ENCODE data around the gene NTN5.
"Not testable (repeated sequence)": the region's sequence is repeated elsewhere in the genome, so short reads cannot be mapped to it uniquely, and the experiment has no call there.

Gene NTN5

DNA sequence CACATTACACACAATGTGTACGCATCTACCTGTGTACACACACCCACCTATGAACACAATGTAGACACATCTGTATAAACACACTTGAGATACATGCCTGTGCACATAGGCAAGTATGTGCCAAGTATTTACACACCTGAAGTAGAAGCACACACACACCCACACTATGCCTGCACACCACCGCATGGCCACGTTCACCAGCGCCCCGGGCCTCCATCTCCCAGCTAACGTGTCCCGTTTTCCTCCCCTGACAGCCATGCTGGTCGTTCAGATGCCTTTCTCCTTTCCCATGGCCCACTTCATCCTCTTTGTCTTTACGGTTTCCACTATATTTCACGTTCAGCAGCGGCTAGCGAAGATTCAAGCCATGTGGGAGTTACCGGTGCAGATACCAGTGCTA, 29.9 kb upstream of the NTN5 start:
- FAIRE-seq, result no peak
- no peak for DNase-seq (ENCODE audit: insufficient read length, low spot score)

DNA sequence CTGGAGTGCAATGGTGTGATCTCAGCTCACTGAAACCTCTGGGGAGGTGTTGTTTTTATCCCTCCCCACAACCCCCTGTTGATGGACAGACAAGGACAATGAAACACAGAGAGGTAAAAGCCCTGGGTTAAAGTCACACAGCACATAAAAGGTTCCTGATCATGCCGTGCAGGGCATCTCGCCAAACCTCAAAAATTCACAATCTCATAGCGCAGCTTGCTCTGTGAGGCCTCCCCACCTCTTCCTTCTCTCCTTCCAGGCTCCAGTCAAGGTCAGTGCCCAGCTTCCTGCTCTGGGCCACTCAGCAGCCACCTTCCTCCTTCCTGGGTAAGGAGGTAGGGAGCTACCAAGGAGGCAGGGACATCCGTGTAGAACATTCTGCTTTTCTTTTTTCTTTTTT, 25.2 kb upstream of the NTN5 start:
- FAIRE-seq (no peak), DNase-seq (ENCODE audit: insufficient read length, low spot score) (no peak)

DNA sequence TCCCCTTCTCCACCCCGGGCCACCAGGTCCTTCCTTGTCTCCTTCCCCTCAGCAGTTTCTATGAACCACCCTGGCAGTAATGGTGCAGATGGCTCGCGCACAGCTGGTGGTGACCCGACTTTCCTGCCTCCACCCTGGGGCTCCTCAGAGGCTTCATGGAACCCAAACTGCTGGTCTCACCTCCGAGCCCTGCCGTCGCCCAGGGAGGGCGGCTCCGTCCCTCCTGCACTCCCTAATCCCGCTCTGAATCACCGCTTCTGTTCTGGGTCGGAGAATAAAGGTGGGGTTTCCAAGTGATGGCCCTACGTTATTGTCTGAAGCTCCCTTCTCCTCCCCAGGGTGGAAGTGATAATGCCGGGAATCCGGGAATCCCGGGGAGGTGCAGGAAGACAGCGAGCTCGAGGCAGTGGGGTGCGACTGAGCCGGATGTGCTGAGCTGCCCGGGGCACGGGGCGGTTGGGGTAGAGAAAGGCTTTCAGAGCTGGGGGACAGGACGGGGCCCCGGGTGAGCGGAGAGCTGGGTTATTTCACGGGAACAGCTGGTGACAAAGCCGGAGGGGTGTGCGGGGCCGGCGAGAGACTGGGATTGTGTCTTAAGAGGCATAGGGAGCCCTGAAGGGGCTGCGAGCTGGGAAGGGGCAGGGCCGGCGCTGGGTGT, 23.7 kb upstream of the NTN5 start:
- no peak for FAIRE-seq

DNA sequence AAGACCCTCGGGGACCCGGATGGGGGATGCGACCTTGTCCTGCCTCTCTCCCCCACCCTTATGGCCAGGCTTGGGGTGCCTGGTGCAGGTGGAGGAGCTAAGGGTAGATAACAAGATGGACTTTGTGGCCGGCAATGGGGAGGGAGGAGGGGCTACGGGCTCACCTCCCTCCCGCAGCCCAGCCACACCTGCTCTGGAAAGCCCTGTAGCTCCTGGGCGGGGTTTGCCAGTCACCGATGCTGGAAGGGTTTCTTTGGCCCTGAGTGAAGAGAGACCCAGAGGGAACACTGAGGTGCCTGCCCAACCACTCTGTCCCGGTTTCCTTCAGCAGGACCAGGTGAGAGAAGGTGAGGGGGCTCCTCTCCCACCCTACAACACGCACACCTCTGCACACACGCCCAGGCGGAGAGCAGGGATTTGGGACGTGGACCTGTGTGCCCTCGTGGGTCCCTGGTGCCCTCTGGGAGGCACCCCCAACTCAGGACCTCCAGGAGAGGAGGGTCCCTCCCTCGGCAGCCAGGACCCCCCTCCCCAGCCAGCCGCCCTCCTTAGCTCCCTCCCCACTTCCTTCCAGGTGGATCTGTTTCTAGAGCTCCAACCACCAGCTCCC, 23.0 kb upstream of the NTN5 start, which contains the start of gene FUT2:
Gene FUT2 (plus strand): TSS at position 229 of the 610 bp plus-strand sequence. CDS start 6,986 bp downstream, outside the sequence.
- FAIRE-seq (no peak), DNase-seq (ENCODE audit: insufficient read length, low spot score) (no peak)

More for the DNA sequence above, 23.7 kb upstream of the NTN5 start:
- no peak for DNase-seq (ENCODE audit: insufficient read length, low spot score)

DNA sequence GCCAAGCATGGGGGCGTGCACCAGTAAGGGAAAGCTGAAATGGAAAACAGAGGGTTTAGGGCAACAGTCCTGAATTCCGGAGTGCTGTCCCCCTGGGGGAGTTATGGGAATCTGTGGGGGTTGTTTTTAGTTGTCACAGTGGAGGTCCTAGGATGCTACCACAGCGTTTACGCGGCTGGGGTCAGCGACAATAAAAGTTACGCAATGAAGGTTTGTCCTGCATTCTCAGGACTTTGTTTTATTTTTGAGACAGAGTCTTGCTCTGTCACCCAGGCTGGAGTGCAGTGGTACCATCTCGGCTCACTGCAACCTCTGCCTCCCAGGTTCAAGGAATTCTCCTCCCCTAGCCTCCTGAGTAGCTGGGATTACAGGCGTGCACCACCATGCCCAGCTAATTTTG, 20.8 kb upstream of the NTN5 start:
- not testable (repeated sequence) for FAIRE-seq; DNase-seq (ENCODE audit: insufficient read length, low spot score)

DNA sequence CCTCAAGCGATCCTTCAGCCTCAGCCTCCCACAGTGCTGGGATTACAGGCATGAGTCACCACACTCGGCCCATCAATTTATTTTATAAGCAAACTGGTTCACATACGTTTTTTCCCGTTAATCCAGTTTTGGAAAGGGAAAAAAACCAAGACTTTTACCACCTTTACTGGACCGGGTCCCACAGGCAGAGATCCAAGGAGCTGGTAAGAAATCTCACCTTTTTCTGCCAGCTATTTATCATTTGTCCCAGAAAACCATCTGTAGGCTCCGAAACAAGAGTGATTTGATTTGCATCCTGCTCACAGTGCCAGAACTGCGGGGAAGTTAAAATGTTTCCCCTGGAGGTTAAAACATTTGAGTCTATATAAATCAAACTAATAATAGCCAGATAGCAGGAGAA, 16.6 kb upstream of the NTN5 start:
- DNase-seq (ENCODE audit: insufficient read length, low spot score) (no peak), FAIRE-seq (no peak)

DNA sequence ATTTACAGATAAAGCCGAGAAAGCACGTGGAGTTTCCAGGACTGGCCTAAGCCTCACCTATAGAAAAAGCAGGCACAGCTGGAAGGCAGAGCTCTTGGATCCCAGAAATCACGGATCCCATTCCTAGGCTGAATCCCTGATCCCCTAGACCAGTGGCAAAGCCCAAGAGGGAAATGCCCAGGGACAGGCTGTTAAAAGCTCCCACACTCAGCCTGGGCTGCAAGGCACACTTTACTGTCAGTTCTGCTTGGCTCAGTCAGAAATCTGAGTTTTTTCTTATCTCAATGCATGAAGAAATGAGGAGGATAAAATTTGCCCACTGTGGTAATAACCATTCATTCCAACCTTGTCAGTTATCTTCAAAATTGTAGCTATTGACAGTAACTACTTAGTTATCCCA, 15.0 kb upstream of the NTN5 start:
- DNase-seq (ENCODE audit: insufficient read length, low spot score) (no peak), FAIRE-seq (no peak)

DNA sequence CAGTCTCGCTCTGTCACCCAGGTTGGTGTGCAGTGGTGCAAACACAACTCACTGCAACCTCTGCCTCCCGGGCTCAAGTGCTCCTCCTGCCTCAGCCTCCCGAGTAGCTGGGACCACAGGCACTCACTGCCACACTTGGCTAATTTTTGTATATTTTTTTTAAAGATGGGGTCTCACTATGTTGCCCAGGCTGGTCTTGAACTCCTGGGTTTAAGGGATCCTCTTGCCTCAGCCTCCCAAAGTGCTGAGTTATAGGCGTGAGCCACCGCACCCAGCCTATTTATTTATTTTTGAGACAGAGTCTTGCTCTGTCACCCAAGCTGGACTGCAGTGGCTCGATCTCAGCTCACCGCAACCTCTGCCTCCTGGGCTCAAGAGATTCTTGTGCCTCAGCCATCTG, 13.8 kb upstream of the NTN5 start:
- not testable (repeated sequence) for FAIRE-seq

DNA sequence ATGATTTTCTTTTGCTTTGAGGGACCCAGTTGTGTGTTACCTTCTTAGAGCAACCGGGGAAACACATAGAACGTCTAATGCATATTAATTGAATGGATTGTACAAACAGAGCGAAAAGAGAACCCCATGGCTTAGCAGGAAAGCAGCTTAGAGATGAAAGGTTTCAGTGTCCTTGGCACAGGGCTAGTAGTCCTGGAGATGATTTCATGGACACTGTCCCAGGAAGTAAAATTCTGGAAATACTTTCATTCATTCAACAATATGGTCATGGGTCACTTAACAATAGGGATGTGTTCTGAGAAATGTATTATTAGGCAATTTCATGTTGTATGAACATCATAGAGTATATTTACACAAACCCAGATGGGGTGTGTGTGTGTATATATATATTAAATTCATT, 13.3 kb upstream of the NTN5 start:
- no peak for FAIRE-seq
- DNase-seq (ENCODE audit: insufficient read length, low spot score), result no peak

More for the DNA sequence above, 13.8 kb upstream of the NTN5 start:
- DNase-seq (ENCODE audit: insufficient read length, low spot score), result not testable (repeated sequence)

DNA sequence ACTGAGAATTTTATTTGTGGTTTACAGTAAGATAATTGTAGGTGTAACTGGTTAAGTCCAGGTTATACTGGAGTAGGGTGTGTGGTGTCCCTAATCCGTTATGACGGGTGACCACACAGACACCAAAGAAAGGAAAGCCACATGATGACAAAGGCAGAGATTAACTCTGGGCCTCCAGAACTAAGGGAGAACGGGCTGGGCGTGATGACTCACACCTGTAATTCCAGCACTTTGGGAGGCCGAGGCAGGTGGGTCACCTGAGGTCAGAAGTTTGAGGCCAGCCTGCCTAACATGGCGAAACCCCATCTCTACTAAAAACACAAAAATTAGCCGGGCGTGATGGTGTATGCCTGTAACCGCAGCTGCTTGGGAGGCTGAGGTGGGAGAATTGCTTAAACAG, 12.8 kb upstream of the NTN5 start:
- FAIRE-seq (no peak), DNase-seq (ENCODE audit: insufficient read length, low spot score) (no peak)

DNA sequence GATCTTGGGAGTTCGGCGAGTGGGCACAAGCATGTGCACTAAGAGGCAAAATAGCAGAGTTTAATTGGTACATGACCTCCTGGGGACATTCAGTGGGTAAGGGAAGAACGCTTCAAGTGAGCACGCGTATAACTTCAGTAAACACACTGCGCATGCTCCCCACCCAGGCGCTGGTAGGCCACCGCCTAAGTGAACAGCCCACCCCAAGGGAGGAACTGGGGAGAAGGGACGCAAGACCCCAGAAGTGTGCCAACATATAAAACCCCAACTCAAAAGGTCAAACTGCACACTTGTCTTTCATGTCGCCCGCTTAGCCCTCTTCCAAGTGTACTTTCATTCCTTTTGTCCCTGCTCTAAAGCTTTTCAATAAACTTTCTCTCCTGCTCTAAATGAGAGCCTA, 10.5 kb upstream of the NTN5 start:
- no peak for FAIRE-seq
- DNase-seq (ENCODE audit: insufficient read length, low spot score), result no peak

DNA sequence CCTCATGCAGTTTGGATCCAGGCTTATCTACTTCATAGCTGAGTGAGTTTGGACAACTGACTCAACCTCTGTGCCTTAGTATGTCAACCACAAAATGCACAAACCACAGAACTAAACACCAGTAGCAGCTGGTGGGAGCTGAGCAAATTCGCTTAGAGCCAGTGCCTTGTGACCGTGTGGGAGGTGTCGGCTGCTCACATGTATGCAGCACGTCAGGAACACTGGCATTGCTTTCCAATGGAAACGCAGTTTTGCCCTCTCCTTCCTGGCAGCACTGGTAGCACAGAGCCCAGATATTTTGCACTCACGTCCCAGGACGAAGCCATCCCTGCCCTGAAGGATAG, 8.3 kb upstream of the NTN5 start:
- FAIRE-seq, result no peak

DNA sequence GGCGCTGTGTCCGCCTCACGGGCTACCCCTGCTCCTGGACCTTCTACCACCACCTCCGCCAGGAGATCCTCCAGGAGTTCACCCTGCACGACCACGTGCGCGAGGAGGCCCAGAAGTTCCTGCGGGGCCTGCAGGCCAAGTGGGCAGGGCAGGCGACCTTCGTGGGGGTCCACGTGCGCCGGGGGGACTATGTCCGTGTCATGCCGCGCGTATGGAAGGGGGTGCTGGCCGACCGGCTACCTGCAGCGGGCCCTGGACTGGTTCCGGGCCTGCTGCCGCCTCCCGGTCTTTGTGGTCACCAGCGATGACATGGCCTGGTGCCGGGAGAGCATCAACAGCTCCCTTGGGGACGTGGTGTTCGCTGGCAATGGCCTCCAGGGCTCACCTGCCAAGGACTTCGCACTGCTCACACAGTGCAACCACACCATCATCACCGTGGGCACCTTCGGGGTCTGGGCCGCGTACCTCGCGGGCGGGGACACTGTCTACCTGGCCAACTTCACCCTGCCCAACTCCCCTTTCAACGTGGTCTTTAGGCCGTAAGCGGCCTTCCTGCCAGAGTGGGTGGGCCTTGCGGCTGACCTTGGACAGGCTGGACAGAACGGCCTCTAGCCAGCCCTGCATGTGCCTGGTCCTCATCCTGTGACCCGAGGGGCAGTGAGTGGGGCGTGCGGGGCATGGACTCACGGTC, 7.8 kb upstream of the NTN5 start:
- no peak for FAIRE-seq
- no peak for DNase-seq (ENCODE audit: insufficient read length, low spot score)

More for the DNA sequence above, 8.3 kb upstream of the NTN5 start:
- no peak for DNase-seq (ENCODE audit: insufficient read length, low spot score)

DNA sequence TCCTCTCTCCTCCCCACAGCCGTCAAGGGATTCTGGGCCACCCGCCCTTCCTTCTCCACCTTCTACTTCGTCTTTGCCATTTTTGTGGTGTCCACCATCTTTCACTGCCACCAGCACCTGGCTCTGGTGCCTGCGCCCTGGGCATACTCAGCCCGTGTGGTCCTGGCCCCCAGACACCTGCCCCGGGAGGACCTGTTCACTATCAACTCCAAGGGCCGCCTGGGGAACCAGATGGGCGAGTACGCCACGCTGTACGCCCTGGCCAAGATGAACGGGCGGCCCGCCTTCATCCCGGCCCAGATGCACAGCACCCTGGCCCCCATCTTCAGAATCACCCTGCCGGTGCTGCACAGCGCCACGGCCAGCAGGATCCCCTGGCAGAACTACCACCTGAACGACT, 7.2 kb upstream of the NTN5 start:
- not testable (repeated sequence) for DNase-seq (ENCODE audit: insufficient read length, low spot score); FAIRE-seq

DNA sequence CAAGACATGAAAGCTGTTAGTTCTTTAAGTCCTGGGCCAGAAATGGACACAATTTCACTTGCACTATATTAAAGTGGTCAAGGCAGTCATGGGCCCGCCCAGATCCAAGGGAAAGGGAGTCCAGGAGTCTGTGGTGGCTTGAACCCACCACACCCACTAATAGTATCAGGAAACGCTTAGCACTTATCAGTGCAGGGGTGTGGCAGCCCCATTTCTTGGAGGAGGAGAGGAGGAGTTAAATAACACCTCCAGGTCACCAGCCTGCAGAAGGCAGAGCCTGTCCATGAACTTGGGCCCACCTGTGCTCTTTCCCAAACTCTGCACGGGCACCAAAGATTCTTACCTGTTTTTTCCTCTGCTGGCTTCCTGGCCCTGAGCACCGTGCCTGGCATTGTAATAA, 5.4 kb upstream of the NTN5 start:
- FAIRE-seq (no peak), DNase-seq (ENCODE audit: insufficient read length, low spot score) (no peak)

DNA sequence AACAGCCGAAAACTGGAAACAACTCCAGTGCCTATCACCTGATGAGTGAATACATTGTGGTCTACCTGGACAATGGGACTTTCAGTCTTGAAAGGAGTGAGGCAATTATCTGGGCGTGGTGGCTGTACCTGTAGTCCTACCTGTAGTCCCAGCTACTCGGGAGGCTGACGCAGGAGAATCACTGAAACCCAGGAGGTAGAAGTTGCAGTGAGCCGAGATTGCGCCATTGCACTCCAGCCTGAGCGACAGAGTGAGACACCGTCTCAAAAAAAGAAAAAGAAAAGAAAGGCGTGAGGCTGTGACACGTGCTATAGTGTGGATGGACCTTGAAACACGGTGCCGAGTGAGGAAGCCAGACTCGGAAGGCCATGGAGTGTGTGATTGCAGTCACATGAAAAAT, 4.1 kb upstream of the NTN5 start:
- no peak for DNase-seq (ENCODE audit: insufficient read length, low spot score)
- FAIRE-seq, result no peak

DNA sequence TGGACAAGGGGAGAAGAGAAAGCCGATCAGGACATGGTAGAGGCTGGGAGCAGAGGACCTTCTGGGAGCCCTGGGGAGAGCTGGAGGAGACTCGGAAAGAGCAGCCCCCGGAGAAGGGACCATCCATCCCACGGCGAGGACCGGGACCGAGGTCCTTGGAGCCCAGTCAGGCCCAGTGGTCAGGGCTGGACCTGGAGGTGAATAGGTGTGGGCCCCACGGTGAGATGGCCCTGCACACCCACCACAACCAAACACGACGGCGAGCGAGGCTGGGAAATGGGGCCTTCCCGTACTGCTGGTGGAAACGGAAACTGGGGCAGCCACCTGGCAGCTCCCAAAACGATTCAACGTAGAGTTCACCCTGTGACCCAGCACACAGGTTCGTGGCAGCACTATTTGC, 3.7 kb upstream of the NTN5 start:
- no peak for DNase-seq (ENCODE audit: insufficient read length, low spot score)
- no peak for FAIRE-seq

DNA sequence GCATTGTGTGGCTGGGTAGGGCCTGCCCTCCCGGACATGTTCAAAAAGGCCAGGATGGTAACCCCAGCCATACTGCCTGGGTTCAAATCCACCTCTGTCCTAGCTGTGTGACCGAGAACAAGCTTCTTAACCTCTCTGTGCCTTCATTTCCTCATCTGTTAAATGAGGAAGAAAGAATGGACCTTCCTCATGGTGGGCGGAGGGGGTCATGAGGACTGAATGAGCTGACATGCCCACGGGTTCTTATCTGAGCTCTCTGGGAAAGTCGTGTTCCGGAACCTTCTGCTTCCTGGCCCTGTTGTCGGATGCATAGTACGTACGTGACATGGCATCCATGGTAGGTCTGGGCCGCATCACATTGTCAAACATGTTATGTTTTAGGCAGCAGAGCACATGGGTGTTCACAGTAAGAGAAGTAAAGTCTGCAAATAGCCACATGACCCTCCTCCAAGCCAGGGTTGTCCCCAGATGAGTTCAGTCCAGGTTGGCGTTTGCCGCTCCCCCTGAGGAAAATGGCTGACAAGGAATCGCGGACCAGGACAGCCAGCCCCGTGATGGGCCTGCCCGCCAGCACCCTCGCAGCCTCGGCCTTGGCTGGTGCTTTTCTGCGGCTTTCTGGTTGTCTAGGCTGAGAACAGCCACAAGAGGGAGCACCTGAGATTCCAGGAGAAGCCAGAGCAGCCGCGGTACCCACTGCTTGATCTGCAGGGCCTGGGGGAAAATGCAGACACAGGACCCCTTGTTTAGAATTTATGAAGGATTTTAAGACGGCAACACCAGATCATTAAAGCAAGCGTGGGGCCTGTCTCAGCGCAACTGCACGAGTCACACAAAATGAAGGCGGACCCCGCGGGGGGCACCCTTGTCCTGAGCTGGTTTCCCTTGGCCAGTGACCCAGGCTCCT, 2.4 kb upstream of the NTN5 start:
- FAIRE-seq (peak; percentile 96), DNase-seq (ENCODE audit: insufficient read length, low spot score) (peak; percentile 98)

DNA sequence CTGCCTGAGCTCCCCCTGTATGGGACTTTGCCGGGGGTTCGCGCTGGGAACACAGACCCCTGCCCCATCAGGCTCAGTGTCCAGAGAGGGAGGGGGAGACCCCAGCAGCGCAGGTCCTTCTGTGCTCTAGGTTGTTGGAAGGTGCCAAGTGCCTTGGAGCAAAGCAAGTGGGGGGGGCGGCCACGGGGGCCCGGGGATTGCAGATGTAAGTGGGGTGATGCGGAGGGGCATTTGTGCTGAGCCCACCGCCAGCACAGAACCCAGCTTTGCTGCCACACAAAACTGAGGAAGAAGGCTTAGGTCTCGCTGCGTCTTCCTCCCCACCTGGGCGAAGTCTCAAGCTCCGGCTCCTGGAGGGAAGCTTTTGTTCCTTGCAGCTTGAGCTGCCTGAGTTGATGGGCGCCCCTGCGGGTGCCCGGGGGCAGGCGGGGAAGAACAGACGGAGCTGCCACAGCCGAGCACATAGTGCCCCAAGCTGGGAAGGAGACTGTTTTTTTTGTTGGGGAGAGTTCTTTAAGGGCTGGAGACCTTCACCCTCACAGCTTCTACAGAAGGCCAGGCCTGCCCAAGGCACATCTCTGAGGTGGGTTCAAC, 1.5 kb upstream of the NTN5 start:
- FAIRE-seq (no peak), DNase-seq (ENCODE audit: insufficient read length, low spot score) (no peak)

DNA sequence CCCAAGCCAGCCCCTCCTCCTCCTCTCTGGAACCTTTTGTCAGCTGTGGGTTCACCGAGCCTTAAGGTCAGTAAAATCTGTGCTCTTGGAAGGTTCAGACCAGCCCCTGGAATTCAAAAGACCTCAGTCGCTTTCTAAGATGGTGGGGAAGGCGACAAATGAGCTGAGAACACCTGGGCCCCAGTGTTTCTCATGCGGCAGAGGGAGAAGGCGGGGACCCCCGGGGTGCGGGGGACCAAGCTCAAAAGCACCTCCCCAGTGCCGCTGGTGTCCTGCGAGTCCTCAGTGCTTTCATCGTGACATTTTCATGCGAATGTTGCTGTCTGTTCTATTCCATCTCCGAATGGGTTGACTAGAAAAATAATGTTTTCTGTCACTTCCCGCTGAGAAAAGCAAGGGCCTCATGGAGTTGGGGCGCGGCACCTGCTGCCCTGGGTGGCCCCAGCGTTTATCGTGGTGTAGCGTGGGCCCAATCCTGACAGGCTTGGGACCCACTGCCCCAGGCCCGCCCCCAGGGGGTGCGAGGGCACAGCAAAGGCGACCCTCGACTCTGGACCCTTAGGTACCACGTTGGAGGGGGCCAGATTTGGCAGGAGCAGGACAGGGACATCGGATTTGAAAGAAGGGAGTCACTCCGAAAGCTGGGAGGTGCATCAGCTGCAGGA, 751 bp upstream of the NTN5 start:
- DNase-seq (ENCODE audit: insufficient read length, low spot score) (no peak), FAIRE-seq (no peak)

All from GM19239 (cell line).